DMS53 (cell line): ENCODE data around the gene RFNG.
"Not testable (repeated sequence)": the region's sequence is repeated elsewhere in the genome, so short reads cannot be mapped to it uniquely, and the experiment has no call there.

Source experiments
- DNase-seq: peaks from one replicate; lab custom pipeline; 2025; lab: John Stamatoyannopoulos, UW

Gene RFNG

GRCh38 chr17:82042649-82043048 is 9.0 kb downstream of the RFNG start:
- no peak for DNase-seq

- DNase-seq, result no peak
These were observed 10.3 kb downstream of the RFNG start for GRCh38 chr17:82041144-82041814.

GRCh38 chr17:82039695-82040299 is 11.8 kb downstream of the RFNG start:
- no peak for DNase-seq

- not testable (repeated sequence) for DNase-seq
These were observed 12.7 kb downstream of the RFNG start for GRCh38 chr17:82038796-82039409.

GRCh38 chr17:82037889-82038195 is 13.8 kb downstream of the RFNG start:
- peak; percentile 73 for DNase-seq

- DNase-seq, result peak; percentile 99
These were observed 14.3 kb downstream of the RFNG start, which contains the start of gene DCXR for GRCh38 chr17:82037092-82037888. Gene DCXR (minus strand): TSS chr17:82037697. CDS start chr17:82037682, 15 bp downstream.

- peak; percentile 69 for DNase-seq
These were observed 14.9 kb downstream of the RFNG start for GRCh38 chr17:82036634-82037091.

- no peak for DNase-seq
These were observed 15.5 kb downstream of the RFNG start for GRCh38 chr17:82035956-82036633.

GRCh38 chr17:82035488-82035887 is 16.1 kb downstream of the RFNG start:
- DNase-seq, result no peak

GRCh38 chr17:82034371-82035011 is 17.1 kb downstream of the RFNG start:
- DNase-seq, result no peak

- no peak for DNase-seq
These were observed 18.1 kb downstream of the RFNG start for GRCh38 chr17:82033359-82034085.

- peak; percentile 90 for DNase-seq
These were observed 19.6 kb downstream of the RFNG start for GRCh38 chr17:82031885-82032627.

GRCh38 chr17:82031303-82031884 is 20.2 kb downstream of the RFNG start, which contains the start of gene RAC3:
Gene RAC3 (plus strand): TSS chr17:82031678. CDS start chr17:82031762, 84 bp downstream.
- peak; percentile 92 for DNase-seq

- peak; percentile 97 for DNase-seq
These were observed 20.9 kb downstream of the RFNG start for GRCh38 chr17:82030470-82031302.

GRCh38 chr17:82029990-82030469 is 21.6 kb downstream of the RFNG start:
- DNase-seq, result peak; percentile 76

GRCh38 chr17:82029391-82029790 is 22.2 kb downstream of the RFNG start:
- no peak for DNase-seq

GRCh38 chr17:82028966-82029365 is 22.6 kb downstream of the RFNG start:
- no peak for DNase-seq

GRCh38 chr17:82028246-82028645 is 23.4 kb downstream of the RFNG start:
- DNase-seq, result no peak
